ENCODE results near the gene MARK4.
"Not testable (repeated sequence)": the region's sequence is repeated elsewhere in the genome, so short reads cannot be mapped to it uniquely, and the experiment has no call there.

Gene MARK4

GRCh38 chr19:45327404-45328143, 76.5 kb downstream of the MARK4 start:
- DNase-seq (ENCODE audit: low read depth), result no peak
- no peak for TF ChIP-seq CTCF (conservative IDR thresholded peaks at IDR 0.05; ENCODE audit: control insufficient read depth, insufficient read depth, low read depth, low read length)
- no peak overlapping the region for H3K4me3 ChIP-seq (ENCODE audit: control insufficient read depth, low read depth, low read length)

GRCh38 chr19:45331411-45331810, 80.3 kb downstream of the MARK4 start:
- DNase-seq (ENCODE audit: low read depth), result no peak
- H3K4me3 ChIP-seq (ENCODE audit: control insufficient read depth, low read depth, low read length), result no peak overlapping the region
- no peak for TF ChIP-seq CTCF (conservative IDR thresholded peaks at IDR 0.05; ENCODE audit: control insufficient read depth, insufficient read depth, low read depth, low read length)

GRCh38 chr19:45333609-45334303, 82.7 kb downstream of the MARK4 start:
- DNase-seq (ENCODE audit: low read depth), result no peak
- H3K4me3 ChIP-seq (ENCODE audit: control insufficient read depth, low read depth, low read length), result no peak overlapping the region
- TF ChIP-seq CTCF (conservative IDR thresholded peaks at IDR 0.05; ENCODE audit: control insufficient read depth, insufficient read depth, low read depth, low read length), result no peak

GRCh38 chr19:45334881-45335280, 83.8 kb downstream of the MARK4 start:
- DNase-seq (ENCODE audit: low read depth); H3K4me3 ChIP-seq (ENCODE audit: control insufficient read depth, low read depth, low read length): not testable (repeated sequence)

- DNase-seq (ENCODE audit: low read depth), result no peak
- TF ChIP-seq CTCF (conservative IDR thresholded peaks at IDR 0.05; ENCODE audit: control insufficient read depth, insufficient read depth, low read depth, low read length), result no peak
- no peak overlapping the region for H3K4me3 ChIP-seq (ENCODE audit: control insufficient read depth, low read depth, low read length)
Measured at GRCh38 chr19:45336696-45337251, 85.7 kb downstream of the MARK4 start.

GRCh38 chr19:45339629-45340028, 88.6 kb downstream of the MARK4 start:
- H3K4me3 ChIP-seq (ENCODE audit: control insufficient read depth, low read depth, low read length), result no peak overlapping the region
- no peak for TF ChIP-seq CTCF (conservative IDR thresholded peaks at IDR 0.05; ENCODE audit: control insufficient read depth, insufficient read depth, low read depth, low read length)
- DNase-seq (ENCODE audit: low read depth), result no peak

GRCh38 chr19:45340232-45340898, 89.3 kb downstream of the MARK4 start, which contains the start of gene KLC3:
Gene KLC3, plus strand, starts transcription at chr19:45340750. Its CDS starts 4,792 bp downstream, at chr19:45345542.
- no peak for DNase-seq (ENCODE audit: low read depth)
- no peak for TF ChIP-seq CTCF (conservative IDR thresholded peaks at IDR 0.05; ENCODE audit: control insufficient read depth, insufficient read depth, low read depth, low read length)
- H3K4me3 ChIP-seq (ENCODE audit: control insufficient read depth, low read depth, low read length), result no peak within 1 kb of the TSS
